ENCODE results near the gene FKBP9.

The FKBP9 gene

DNA sequence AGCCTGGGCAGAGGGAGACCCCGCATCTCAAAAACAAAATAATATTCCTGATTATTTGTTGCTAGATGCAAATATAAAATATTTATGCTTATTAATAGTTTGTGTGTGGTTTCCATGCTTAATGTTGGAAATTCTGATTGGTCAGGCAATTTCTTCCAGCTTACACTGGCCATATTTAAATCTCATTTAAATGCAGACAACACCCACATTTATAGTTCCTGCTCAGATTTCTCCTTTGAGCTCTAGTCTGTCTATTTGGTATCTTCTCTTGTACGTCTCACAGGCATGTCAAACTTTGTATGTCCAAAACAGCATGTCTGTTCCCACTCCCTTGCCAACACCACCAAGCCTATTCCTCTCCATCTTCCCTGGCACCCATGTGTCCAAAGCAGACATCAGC lies 52.5 kb downstream of the FKBP9 start:
- no peak for DNase-seq

DNA sequence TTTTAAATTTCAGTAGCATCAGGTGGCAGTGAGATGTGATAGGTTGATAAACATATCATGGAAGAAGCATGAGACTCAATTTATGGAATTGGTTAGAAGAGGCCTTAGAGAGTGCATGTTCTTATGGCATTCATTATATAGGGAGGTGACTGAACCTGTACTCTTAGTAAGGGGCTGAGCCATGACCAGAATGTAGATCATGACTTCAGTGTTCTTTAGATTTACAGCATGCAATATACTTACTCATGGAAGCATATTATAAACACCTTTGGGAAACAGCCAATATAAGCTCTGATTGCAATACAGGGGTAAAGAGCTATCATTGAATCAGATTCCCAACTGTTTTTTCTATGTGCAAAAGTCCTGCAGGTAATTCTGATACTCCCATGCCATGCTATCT lies 55.1 kb downstream of the FKBP9 start:
- no peak for DNase-seq

DNA sequence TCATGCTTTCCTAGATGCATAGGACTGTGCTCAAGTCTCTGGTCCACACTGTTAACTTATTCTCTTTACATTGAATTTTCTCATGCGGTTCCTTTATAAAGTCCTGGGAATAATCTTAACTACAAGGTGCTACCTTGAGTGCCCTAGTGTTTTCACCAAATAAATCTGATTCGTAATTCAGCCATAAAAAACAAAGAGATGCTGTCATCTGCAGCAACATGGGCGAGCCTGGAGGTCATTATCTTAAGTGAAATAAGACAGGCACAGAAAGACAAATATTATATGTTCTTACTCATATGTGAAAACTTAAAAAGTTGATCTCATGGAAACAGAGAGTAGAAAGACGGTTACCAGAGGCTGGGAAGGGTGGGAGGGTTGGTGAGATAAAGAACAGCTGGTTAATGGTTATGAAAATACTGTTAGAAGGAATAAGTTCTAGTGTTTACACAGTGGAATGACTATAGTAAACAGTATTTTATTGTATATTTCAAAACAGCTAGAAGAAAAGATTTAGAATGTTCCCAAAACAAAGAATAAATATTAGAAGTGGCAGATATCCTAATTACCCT lies 67.0 kb downstream of the FKBP9 start:
- DNase-seq, result peak; percentile 24

DNA sequence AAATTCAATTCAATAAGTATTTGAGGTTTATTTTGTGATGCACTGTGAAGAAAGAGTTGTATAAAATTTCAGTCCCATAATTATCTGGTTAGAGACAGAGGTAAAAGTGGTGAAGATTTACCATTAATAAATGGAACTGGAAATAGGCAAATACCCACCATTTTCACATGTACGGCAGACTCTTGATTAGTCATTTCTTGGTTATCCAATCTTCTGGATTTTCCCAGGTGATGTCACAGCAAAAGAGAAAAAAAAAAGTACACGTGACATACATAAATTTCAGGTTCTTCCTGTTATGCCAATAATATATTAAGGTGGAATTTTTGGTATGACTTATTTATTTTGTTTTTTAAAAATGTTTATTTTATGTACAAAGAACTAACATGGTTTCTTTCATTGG lies 78.5 kb downstream of the FKBP9 start:
- no peak for DNase-seq

DNA sequence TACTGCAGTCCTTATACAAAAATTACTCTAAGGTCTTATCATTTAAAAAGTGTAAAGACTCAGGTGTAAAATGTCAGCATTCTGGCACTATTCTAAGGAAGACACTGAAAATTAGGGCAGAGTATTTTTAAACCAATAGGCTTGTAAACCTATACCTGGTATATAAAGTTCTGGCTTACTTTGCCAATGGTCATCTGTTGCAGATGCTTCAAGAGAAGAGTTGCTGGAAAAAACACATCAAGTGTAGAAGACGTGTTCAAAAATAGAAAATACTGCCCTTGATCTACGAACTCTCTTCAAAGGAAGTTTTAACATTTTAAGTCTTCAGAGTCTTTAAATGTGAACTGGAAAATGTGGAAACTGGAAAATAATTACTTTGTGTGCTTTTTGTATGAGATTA lies 81.4 kb downstream of the FKBP9 start:
- DNase-seq, result no peak

DNA sequence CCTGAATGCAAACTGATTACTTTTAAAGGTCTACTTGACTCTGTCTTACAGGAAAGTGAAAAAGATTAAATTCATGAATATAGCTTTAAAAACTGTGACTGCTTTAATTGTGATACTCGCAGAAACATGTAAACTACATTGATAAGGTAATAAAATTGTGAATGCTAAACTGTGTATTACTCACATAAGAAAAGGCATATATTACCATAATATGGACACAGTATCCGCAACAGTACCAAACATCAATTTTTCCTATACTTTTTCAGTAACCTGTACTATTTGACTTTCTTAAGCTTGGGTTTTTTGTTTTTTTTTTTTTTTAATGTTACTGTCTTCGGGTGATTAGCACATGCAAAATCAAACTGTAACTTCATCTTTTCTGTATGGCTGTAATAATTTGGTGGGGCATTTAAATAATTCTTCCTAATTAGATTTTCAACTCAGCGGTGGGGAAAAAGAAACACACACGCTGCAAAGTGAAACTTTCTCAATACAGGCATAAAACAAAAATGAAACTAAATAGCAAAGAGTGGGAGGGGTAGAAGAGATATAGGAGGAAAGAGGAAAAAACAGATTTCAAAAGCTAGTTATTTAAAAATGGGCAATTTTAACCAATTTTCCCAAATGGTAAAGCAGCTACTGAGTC lies 82.1 kb downstream of the FKBP9 start:
- peak; percentile 52 for DNase-seq

DNA sequence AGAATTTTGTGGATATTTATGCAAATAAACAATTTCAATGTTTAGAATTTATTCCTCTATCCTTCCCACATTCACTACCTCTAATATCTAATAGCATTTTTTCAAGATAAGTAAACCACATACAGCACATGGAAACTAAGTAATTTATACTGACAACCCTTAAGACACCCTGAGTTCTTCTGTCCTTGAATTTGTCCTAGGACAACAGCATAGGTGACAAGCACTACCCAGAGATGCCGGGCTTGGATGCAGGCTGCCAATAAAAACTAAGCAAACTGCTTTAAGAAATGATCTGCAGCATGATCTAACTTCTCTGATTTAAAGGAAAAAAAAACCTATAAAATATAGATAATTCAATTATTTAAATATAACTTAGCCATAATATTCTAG lies 82.7 kb downstream of the FKBP9 start:
- DNase-seq, result no peak

DNA sequence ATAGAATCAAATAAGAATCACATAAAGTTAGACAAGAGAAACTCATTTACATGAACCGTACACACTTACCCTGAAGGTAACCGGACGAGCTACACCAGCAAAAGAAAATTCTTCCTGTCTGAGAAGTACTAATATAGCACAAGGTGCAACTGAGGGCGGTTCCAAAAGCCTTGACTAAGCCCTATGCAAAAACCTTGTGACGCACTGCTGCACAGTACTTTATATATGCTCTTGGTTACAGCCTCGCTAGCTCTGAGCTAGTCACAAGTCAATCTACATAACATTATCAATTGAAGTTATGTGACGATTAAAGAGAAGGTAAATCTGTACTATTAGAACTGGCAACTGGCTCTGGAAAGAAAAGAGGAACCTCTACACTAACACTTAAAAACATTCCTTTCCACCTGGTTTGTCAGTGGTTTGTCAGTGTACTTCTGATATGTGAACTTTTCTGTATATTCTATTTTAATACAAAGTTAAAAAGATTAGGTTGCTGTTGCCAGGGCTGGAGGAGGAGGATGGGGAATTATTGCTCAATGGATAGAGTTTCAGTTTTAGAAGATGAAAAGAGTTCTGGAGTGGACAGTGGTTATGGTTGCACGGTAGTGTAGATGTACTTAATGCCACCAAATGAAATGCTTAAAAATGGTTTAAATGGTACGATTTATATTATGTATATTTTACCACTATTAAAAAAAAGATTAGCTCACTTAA lies 83.7 kb downstream of the FKBP9 start:
- peak; percentile 82 for DNase-seq

DNA sequence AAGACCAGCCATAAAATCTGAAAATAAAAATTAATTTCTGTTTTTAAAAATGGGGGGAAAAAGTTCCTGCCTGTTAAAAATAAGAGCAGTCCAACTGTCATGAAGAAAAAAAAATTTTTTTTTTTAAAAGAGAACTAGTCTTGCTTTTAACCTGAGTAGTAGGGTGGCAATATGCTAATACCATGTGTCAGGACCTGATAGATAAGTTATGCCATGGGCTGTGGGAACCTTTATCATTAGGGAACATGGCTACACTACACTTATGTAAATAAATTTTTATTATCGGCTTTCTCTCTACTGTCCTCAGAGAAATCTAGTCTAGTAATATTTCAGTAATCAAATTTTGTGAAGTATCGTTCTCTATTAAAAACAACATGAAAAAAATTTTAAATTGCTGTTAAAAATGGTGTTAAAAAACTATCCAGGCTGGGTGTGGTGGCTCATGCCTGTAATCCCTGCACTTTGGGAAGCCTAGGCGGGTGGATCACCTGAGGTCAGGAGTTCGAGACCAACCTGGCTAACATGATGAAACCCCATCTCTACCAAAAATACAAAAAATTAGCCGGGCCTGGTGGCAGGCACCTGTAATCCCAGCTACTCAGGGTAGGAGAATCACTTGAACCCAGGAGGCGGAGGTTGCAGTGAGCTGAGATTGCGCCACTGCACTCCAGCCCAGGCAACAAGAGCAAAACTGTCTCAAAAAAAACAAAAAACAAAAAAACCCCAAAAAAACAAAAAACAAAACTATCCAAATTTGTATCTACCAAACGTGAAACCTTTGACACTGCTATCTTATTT lies 84.6 kb downstream of the FKBP9 start:
- peak; percentile 94 for DNase-seq

DNA sequence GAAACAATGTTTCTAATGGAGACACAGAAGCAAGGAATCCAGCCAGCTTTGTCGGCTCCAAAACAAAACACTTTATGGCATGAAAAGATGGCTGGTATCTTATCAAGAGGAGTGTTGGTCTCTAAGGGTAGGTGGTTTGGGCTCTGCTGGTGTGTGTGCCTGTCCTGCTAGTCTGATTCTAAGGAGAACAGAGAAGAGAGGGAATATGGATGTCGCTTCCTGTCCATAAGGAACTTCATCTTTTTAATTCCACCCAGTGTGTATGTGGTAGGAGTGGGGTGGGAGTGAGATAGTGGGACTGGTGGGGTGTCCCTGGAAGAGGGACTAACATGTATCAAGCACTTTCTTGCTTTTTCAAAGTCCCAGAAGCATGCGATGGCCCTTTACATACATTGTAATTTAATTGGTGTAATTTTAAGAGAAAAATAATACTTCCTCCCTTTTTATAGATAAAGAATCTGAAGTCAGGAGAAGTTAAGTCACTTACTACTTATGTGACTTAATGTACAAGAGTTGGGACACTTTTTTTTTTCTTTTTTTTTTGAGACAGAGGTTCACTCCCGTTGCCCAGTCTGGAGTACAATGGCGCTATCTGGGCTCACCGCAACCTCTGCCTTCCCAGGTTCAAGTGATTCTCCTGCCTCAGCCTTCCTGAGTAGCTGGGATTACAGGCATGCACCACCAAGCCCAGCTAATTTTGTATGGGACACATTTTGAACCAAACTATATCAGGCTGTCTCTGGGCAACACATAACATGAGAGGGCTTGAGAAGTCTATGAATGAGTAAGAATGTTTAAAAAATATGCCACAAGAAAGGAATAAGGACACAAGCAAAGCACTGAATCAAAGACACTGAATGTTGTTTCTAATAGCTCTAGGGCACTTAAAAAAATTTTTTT lies 86.5 kb downstream of the FKBP9 start:
- DNase-seq, result peak; percentile 46

DNA sequence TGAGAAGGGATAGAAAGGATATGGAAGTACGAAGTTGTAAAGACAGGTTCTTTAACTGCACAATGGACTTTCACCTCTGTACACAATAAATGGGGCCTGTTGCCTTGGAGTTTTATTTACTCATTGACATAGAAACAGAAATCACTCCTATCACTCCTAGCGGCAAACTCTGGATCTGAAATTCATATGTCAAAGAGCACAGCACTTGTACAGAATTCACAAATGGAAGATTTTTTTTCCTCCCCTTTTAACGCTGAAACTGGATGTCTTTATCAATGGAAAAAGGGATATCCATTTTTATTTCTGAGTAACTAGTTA lies 87.1 kb downstream of the FKBP9 start:
- DNase-seq, result no peak

DNA sequence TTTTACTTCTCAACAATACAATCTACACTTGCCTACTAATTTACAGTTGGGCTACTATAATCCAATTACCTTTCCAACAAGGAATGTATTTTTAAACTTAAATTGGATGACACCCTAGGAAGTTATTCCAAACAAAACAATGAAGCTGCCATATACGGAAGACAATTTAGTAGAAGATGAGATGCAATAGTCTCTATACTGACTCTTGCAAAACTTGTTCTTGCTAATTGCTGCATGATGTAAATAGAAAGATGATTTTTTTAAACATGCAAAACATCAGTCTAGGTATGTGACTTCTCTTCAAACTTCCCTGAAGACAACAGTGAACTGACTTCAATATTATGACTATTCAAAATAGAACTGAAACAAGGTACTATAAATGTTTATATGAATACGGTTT lies 87.7 kb downstream of the FKBP9 start:
- DNase-seq, result no peak

DNA sequence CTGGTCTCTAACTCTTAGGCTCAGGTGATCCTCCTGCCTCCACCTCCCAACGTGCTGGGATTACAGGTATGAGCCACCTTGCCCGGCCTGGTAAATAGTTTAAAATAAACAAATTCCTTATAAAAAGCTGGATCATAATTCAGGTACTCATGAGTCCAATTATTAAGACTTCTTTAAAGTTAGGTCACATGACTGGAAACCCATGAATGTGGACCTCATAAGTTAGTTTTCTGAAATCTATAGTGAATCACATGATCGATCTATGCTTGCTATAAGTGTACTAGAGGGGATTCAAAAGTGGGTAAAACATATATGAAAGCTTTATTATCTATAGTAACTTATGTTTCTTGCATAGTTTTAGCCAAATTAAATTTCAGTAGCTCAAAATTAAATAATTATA lies 91.0 kb downstream of the FKBP9 start:
- DNase-seq, result no peak

DNA sequence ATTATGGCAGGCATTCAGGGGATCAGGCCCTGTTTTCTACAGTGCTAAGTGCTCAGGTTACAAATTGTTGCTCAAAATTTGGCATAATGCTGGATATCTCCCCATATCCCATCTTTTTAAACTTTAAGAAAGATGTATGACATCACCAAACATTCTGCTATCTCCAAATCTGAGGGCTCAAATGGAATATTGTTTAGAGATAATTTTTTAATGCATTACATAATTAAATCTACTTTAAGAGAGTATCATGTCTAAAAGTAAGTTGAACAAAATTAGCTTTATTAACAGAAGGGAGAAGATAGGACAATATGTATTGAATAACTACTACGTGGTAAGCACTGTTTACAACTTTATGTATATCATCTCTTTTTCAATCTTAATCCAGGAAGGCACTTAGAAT lies 91.5 kb downstream of the FKBP9 start:
- no peak for DNase-seq

DNA sequence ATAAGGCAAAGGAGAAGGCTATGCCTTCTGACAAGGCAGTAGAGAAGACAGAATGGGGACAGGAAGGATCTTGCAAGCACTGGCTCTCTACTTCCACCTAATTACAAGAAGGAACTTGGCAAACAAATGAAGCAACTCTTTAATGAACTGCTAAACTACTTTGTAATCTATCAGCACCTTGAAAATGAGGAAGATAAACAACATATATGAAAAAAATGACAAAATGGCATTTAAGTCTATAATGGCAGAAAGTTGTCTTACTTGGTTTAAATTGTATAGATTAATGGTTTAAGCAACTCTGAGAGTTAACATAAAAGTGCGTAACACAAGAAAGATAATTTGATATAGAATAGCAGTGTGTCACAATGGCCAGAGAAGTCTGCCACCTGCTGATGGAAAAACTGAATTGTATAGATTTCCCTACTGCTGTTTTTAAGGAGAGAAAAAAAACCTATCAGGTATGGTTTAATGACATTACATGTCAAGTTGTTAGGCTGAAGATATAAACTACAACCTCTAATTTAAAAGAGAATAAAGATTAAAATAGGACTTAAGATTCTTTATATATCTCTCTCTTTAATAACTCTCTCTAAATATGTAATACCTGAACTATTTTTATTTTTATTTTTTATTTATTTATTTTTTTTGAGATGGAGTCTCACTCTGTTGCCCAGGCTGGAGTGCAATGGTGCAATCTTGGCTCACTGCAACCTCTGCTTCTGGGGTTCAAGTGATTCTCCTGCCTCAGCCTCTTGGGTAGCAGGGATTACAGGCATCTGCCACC lies 93.5 kb downstream of the FKBP9 start:
- peak; percentile 80 for DNase-seq

DNA sequence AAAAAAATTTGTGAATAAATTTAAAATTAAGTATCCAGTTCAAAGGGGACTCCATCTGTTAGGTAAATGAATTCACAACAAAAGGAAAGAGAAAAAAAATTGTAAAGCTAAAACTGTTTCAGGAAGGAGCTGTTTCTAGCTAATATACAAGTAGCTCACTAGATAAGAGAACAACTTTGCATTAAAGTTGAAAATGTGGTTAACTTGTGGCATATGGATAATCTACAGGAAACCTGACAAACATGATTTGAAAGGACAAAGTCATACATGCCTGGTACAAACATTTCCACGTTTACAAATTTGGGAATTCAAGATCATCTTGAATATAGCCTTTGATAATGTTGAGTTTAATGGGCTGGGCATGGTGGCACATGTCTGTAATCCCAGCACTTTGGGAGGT lies 96.5 kb downstream of the FKBP9 start:
- DNase-seq, result peak; percentile 80

DNA sequence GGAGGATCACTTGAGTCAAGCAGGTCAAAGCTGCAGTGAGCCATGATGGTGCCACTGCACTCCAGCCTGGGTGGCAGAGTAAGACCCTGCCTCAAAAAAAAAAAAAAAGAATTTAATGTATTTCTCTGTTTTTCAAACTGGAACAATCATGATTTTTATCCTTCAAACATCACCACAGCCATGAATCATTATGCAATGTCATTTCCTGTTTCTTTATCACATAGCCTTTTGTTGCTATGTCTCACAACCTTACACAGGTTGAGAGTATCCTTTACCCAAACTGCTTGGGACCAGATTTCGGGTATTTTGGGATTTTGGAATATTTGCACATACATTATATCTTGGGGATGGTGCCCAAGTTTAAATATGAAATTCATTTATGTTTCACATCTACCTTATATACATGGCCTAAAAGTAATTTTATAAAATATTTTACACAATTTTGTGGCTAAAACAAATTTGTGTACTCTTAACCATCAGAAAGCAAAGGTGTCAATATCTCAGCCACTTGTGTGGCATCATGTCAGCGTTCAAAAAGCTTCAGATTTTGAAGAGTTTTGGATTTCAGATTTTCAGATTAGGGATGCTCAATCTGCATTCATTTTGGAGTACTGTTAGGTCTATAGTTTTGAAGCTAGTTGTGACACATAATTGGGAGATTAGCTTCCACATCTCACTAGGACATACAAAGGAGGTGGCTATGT lies 97.2 kb downstream of the FKBP9 start:
- peak; percentile 70 for DNase-seq

DNA sequence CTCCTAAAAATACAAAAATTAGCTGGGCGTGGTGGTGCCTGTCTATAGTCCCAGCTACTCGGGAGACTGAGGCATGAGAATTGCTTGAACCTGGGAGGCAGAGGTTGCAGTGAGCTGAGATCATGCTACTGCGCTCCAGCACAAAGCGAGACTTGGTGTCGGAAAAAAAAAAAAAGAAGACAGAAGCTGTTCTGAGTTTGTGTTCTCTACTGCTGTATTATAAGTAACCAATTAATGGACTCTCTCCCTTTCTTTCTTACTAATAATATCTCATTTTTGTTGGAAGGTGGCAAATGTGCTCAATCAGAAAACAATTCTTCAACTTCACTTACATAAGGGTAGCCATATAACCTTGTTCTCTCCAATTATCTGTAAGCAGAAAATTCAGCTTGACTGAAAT lies 97.9 kb downstream of the FKBP9 start:
- DNase-seq, result no peak

All from hematopoietic multipotent progenitor cell treated with erythropoietin and hydrocortisone succinate and interleukin-3 and kit ligand, for 6 days (in vitro differentiated cells).